K562 (cell line): ENCODE measurements around the gene MLC1. TPM values are rescaled to one million over a fixed set of nuclear protein-coding genes. Genes with fewer than 3 reads are reported as not detected.

ENCODE experiments used
- ATAC-seq: fragments of 200-7000 bp; cut with Tn5 transposase; 3 replicates; pipeline ENCODE4 v1.9.1; 2020; ENCODE audit warnings: moderate library complexity
- BruUV-seq: library from RNA; stranded (reverse); fragments of 400-500 nt; replicated peaks from 2 replicates; lab custom pipeline; 2021; lab: Mats Ljungman, UMichigan
- CTCF ChIA-PET: fragments of 300-600 bp; formaldehyde crosslinking; extraction: SDS; loops from one replicate; lab custom pipeline; 2021; ENCODE audit warnings: low intra/inter-chr PET ratio; lab: Yijun Ruan, JAX
- POLR2A ChIA-PET: fragments of 300-600, 350-650 bp; sonication (Branson Sonifier 250); formaldehyde crosslinking; extraction: SDS; loops from one replicate; lab custom pipeline; 2021; ENCODE audit warnings: antibody characterized with exemption, inconsistent platforms; lab: Yijun Ruan, JAX
- DNase-seq, 4 experiments: peaks; one replicate each; pipeline versions ENCODE4 v3.0.0 to v3.0.0-alpha.2; 2011 to 2018; ENCODE audit warnings: low spot score in 3 of 4, mixed read lengths in 3 of 4; ENCODE audit errors: extremely low read depth in 1 of 4
- FAIRE-seq: peaks from 2 replicates; lab custom pipeline; 2011; peaks lifted over from hg19 to GRCh38; lab: Jason Lieb, UNC
- H2AFZ ChIP-seq: 2 replicates; pipeline ENCODE4 v1.6.0; 2011; ENCODE audit warnings: low read depth, low read length, control low read depth, inconsistent platforms
- H3K27ac ChIP-seq: fragments of 200-600 bp; 3 replicates; pipeline ENCODE4 v1.8.0; 2011; ENCODE audit warnings: low read depth, mild to moderate bottlenecking, control low read depth, inconsistent platforms, low read length, moderate library complexity, mixed read lengths; ENCODE audit errors: extremely low read depth
- H3K27me3 ChIP-seq, 2 experiments: fragments of 300-600 bp in 1 of 2; 2 replicates in 1 of 2; 3 replicates in 1 of 2; pipeline versions ENCODE4 v1.6.0 to v1.8.0; 2011; ENCODE audit warnings: inconsistent platforms in 2 of 2, low read length in 2 of 2, mild to moderate bottlenecking in 1 of 2, mixed read lengths in 1 of 2, moderate library complexity in 1 of 2; ENCODE audit not compliant: control insufficient read depth in 2 of 2, insufficient read depth in 2 of 2
- H3K36me3 ChIP-seq: fragments of 300-600 bp; 3 replicates; pipeline ENCODE4 v1.8.0; 2011; ENCODE audit warnings: mild to moderate bottlenecking, low read length, inconsistent platforms; ENCODE audit not compliant: control insufficient read depth, insufficient read depth
- H3K4me1 ChIP-seq, 2 experiments: fragments of 200-600 bp in 1 of 2; replicated peaks in 1 of 2; 2 replicates in 1 of 2; 3 replicates in 1 of 2; pipeline versions ENCODE4 v1.5.1 to v1.8.0; 2011; ENCODE audit warnings: inconsistent platforms in 2 of 2, low read length in 2 of 2, mild to moderate bottlenecking in 1 of 2, mixed read lengths in 1 of 2, moderate library complexity in 1 of 2; ENCODE audit not compliant: control insufficient read depth in 2 of 2, insufficient read depth in 2 of 2
- H3K4me2 ChIP-seq: 2 replicates; pipeline ENCODE4 v1.6.1; 2011; ENCODE audit warnings: low read length, control low read depth, inconsistent platforms, mixed read lengths; ENCODE audit not compliant: insufficient read depth
- H3K4me3 ChIP-seq: fragments of 200-600 bp; sonication (generic), shearing (Covaris generic); 2 replicates; pipeline ENCODE4 v1.5.1; 2016; ENCODE audit warnings: control low read depth, inconsistent platforms
- H3K79me2 ChIP-seq: fragments of 200-600 bp; 3 replicates; pipeline ENCODE4 v1.8.0; 2011; ENCODE audit warnings: low read length, inconsistent platforms; ENCODE audit not compliant: control insufficient read depth, insufficient read depth
- H3K9ac ChIP-seq, 2 experiments: 2 replicates each; pipeline versions ENCODE4 v1.6.0 to v1.6.1; 2011; ENCODE audit warnings: low read depth in 2 of 2, low read length in 2 of 2, control low read depth in 1 of 2, inconsistent platforms in 1 of 2, mild to moderate bottlenecking in 1 of 2, mixed read lengths in 1 of 2; ENCODE audit not compliant: insufficient read depth in 1 of 2
- H3K9me1 ChIP-seq: one replicate; pipeline ENCODE4 v1.6.0; 2011; ENCODE audit warnings: inconsistent platforms, mild to moderate bottlenecking, low read length, moderate library complexity; ENCODE audit not compliant: control insufficient read depth, insufficient read depth
- H3K9me3 ChIP-seq: replicated peaks from 2 replicates; pipeline ENCODE4 v1.5.1; 2011; ENCODE audit warnings: low read depth, low read length, inconsistent platforms; ENCODE audit not compliant: control insufficient read depth, insufficient read depth
- H4K20me1 ChIP-seq: replicated peaks from 2 replicates; pipeline ENCODE4 v1.6.1; 2011; ENCODE audit warnings: low read length, inconsistent platforms, mixed read lengths; ENCODE audit not compliant: control insufficient read depth, insufficient read depth
- CTBP1 ChIP-seq: fragments of 450-650 bp; IDR thresholded peaks from 2 replicates; pipeline ENCODE4 v1.6.1; 2016; ENCODE audit warnings: borderline replicate concordance
- DLX4 ChIP-seq: fragments of 250-450 bp; sonication (Bioruptor Pico); IDR thresholded peaks from 2 replicates; pipeline ENCODE4 v1.6.1; 2021; ENCODE audit warnings: mild to moderate bottlenecking
- HLTF ChIP-seq: fragments of 450-650 bp; IDR thresholded peaks from 2 replicates; pipeline ENCODE4 v1.6.1; 2016
- JUND ChIP-seq, 2 experiments: IDR thresholded peaks; 2 replicates in 1 of 2; 3 replicates in 1 of 2; pipeline ENCODE4 v1.6.1; 2011; ENCODE audit warnings: borderline replicate concordance in 2 of 2, low read depth in 2 of 2, low read length in 2 of 2, improper control_type of control experiment in 1 of 2, missing biosample characterization in 1 of 2, missing genetic modification characterization in 1 of 2, missing genetic modification reagents in 1 of 2
- KDM4B ChIP-seq, 2 experiments: fragments of 450-650 bp in 1 of 2; sonication (generic) in 1 of 2; IDR thresholded peaks; 2 replicates each; pipeline ENCODE4 v1.6.1; 2016 to 2017; ENCODE audit warnings: borderline replicate concordance in 2 of 2, antibody characterized with exemption in 1 of 2, low read depth in 1 of 2, mild to moderate bottlenecking in 1 of 2
- POLR2B ChIP-seq: fragments of 450-650 bp; IDR thresholded peaks from 2 replicates; pipeline ENCODE4 v1.6.1; 2018; ENCODE audit warnings: low read depth; ENCODE audit not compliant: partially characterized antibody
- RBM22 ChIP-seq: fragments of 200-400 bp; formaldehyde crosslinking; IDR thresholded peaks from 2 replicates; pipeline ENCODE4 v1.6.1; 2018; ENCODE audit warnings: low read length, low read depth; ENCODE audit not compliant: poor library complexity, severe bottlenecking
- THRAP3 ChIP-seq: fragments of 450-650 bp; IDR thresholded peaks from 2 replicates; pipeline ENCODE4 v1.6.1; 2016; ENCODE audit warnings: mild to moderate bottlenecking, inconsistent platforms, borderline replicate concordance
- ZEB2 ChIP-seq: fragments of 450-650 bp; IDR thresholded peaks from 2 replicates; pipeline ENCODE4 v1.6.1; 2016
- ZNF197 ChIP-seq: fragments of 200-800 bp; sonication (Bioruptor generic); IDR thresholded peaks from 2 replicates; pipeline ENCODE4 v1.6.1; 2016; ENCODE audit warnings: low read depth, missing genetic modification characterization, missing compliant biosample characterization
- ZNF253 ChIP-seq: fragments of 250-450 bp; sonication (Bioruptor Pico); conservative IDR thresholded peaks from 2 replicates; pipeline ENCODE4 v1.6.1; 2021; ENCODE audit warnings: mild to moderate bottlenecking
- ZNF449 ChIP-seq: fragments of 250-450 bp; sonication (Bioruptor Pico); IDR thresholded peaks from 2 replicates; pipeline ENCODE4 v1.8.0; 2022; ENCODE audit warnings: moderate library complexity, mild to moderate bottlenecking, inconsistent platforms
- ZNF707 ChIP-seq: fragments of 250-450 bp; sonication (Bioruptor Pico); conservative IDR thresholded peaks from 2 replicates; pipeline ENCODE4 v1.8.0; 2022; ENCODE audit warnings: inconsistent platforms, mild to moderate bottlenecking, moderate library complexity
- WGBS: fragments of 100-300 bp; shearing (Covaris generic); methylation state at CpG from one replicate; pipeline ENCODE4 v1.1.6; 2016; ENCODE audit warnings: low coverage, mixed read lengths; ENCODE audit not compliant: insufficient coverage; ENCODE audit errors: missing lambda C conversion rate; 5-methylcytosine and 5-hydroxymethylcytosine counted together
- in situ Hi-C: fragments of 300-500 bp; cut with MboI; formaldehyde crosslinking; loops from 4 replicates; pipeline ENCODE4 v1.15.0; 2018; ENCODE audit warnings: inconsistent platforms, mixed read lengths
- intact Hi-C: fragments of 100-400 bp; cut with micrococcal nuclease; formaldehyde crosslinking; loops from 2 replicates; pipeline ENCODE4 v1.14.2; 2022
- polyA plus RNA-seq, 8 experiments: library from polyadenylated mRNA; depleted of rRNA in 4 of 8; stranded (reverse) in 5 of 8; unstranded in 3 of 8; fragments of >200 nt; fragmentation: Nextera tagmentation in 2 of 8; fragmentation: Illumina TruSeq in 1 of 8; extraction: Ambion mirVana in 2 of 8; extraction: Trizol in 1 of 8; gene quantifications; 2 replicates each; pipeline versions ENCODE4 v1.2.1 to v1.2.3, GENCODE V29; 2011 to 2014; ENCODE audit warnings: inconsistent platforms in 1 of 8, missing spikeins in 1 of 8
- total RNA-seq, 7 experiments: library from RNA; depleted of rRNA in 6 of 7; stranded (reverse); fragments of >200 nt in 6 of 7; fragmentation: Illumina TruSeq in 2 of 7; extraction: Trizol in 2 of 7; gene quantifications; 2 replicates each; pipeline versions ENCODE4 v1.2.1 to v1.2.3, GENCODE V29; 2011 to 2021; ENCODE audit warnings: low replicate concordance in 1 of 7
- TF ChIP-seq, protein P1 (sequence below), 2 experiments: fragments of 450-650 bp in 1 of 2; sonication (generic) in 1 of 2; formaldehyde crosslinking; conservative IDR thresholded peaks; 2 replicates each; pipeline versions ENCODE4 v1.4.0 to v1.8.1; 2020 to 2022; ENCODE audit warnings: mild to moderate bottlenecking in 1 of 2, missing genetic modification reagents in 1 of 2
- TF ChIP-seq, protein P2 (sequence below): fragments of 250-450 bp; sonication (Bioruptor Pico); IDR thresholded peaks from 2 replicates; pipeline ENCODE4 v1.5.0; 2020; ENCODE audit warnings: mild to moderate bottlenecking

MLC1 gene
- total and polyA plus RNA-seq, 9 of the 15 experiments (the other 6 are each of a cell fraction or from before 2014, with no cell fraction given) = 0.06 to 0.98 (median 0.39) TPM

DNA sequence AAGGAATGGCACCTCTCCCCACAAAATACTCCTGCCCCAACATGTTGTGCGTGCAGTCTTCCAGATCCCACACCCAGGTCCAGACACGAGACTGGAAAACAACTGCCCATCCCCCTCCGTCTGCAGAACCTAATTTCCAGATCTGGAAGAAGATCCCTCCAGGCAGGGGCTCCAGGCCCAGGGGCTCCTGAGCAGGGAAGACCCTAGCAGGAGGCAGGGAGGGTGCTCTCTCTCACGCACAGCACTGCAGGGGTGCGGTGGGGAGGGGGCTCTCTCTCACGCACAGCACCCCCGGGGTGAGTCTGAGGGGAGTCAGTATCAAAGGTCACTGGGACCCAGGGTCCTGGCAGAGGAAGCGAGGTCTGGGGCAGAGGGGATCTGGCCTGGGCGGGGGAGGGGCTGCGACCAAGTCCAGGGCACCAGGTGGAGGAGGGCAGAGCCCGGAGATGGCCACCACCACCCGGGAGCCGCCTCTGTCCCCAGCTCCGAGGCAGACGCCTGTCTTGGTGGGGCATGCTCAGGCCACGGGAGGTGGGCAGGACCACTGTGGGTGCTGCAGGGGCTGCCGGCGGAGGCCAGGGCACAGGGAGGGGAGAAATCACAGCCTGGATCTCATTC, 1.7 kb downstream of the MLC1 start (continued):
- no peak for TF ChIP-seq RBM22
- no peak for TF ChIP-seq KDM4B (IDR thresholded peaks at IDR 0.05; ENCODE audit: borderline replicate concordance in 2 of 2, low read depth in 1 of 2)
- TF ChIP-seq DLX4 (CRISPR knock-in tag) = no peak
- TF ChIP-seq HLTF = no peak
- no peak for TF ChIP-seq THRAP3
- TF ChIP-seq, protein P1, sequence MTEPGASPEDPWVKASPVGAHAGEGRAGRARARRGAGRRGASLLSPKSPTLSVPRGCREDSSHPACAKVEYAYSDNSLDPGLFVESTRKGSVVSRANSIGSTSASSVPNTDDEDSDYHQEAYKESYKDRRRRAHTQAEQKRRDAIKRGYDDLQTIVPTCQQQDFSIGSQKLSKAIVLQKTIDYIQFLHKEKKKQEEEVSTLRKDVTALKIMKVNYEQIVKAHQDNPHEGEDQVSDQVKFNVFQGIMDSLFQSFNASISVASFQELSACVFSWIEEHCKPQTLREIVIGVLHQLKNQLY (CRISPR knock-in tag; conservative IDR thresholded peaks at IDR 0.05) = no peak
- no peak for TF ChIP-seq ZEB2
- no peak for TF ChIP-seq POLR2B
- no peak for TF ChIP-seq ZNF253
- TF ChIP-seq, all 486 proteins: peak for 0

- POLR2A ChIA-PET = no interaction called here
- in situ Hi-C loops = no loop called here
- H3K79me2 ChIP-seq = no peaks in the 10 kb centered on the region
- TF ChIP-seq ZNF707 (CRISPR knock-in tag) = no peak
- TF ChIP-seq, protein P2, sequence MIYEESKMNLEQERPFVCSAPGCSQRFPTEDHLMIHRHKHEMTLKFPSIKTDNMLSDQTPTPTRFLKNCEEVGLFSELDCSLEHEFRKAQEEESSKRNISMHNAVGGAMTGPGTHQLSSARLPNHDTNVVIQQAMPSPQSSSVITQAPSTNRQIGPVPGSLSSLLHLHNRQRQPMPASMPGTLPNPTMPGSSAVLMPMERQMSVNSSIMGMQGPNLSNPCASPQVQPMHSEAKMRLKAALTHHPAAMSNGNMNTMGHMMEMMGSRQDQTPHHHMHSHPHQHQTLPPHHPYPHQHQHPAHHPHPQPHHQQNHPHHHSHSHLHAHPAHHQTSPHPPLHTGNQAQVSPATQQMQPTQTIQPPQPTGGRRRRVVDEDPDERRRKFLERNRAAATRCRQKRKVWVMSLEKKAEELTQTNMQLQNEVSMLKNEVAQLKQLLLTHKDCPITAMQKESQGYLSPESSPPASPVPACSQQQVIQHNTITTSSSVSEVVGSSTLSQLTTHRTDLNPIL = no peak
- peak; percentile 43; the same call in 1 of the 2 replicates for TF ChIP-seq CTBP1
- TF ChIP-seq ZNF449 (CRISPR knock-in tag) = no peak
- no peak for TF ChIP-seq ZNF197 (CRISPR knock-in tag)
- peak; percentile 46; the same call in 1 of the 2 replicates for TF ChIP-seq JUND (IDR thresholded peaks at IDR 0.05; ENCODE audit: borderline replicate concordance, low read depth, low read length)
- TF ChIP-seq JUND (tag; IDR thresholded peaks at IDR 0.05; ENCODE audit: borderline replicate concordance, low read depth, low read length) = no peak
These were observed 2.2 kb downstream of the MLC1 start for GRCh38 chr22:50082961-50083461.

More at GRCh38 chr22:50082961-50083461, 2.2 kb downstream of the MLC1 start:
- Histone ChIP-seq H3K9ac (peak overlapping the region in 1 of 2 experiments; percentile 45; a peak in 1 of 4 replicates), H3K27ac (no peak overlapping the region), H3K9me1 (no peaks in the 10 kb centered on the region), H3K4me3 (no peak overlapping the region), H3K4me1 (peaks cover 10 to 23% of the 10 kb centered on the region in 2 experiments; a peak in 4 of 5 replicates), H4K20me1 (no peaks in the 10 kb centered on the region), H3K27me3 (no peaks in the 10 kb centered on the region), H3K4me2 (no peak overlapping the region; the same call in 1 of the 2 replicates), H3K9me3 (no peaks in the 10 kb centered on the region), H2AFZ (no peak overlapping the region), H3K36me3 (no peaks in the 10 kb centered on the region)
- peak; percentile 51; the same call in 2 of the 3 replicates for ATAC-seq
- BruUV-seq = no TSS peak
- peak in 3 of 4 experiments; percentile 18 to 60 (median 54) for DNase-seq
- intact Hi-C loops = no loop called here
- no peak for FAIRE-seq
- CTCF ChIA-PET = no interaction called here
- 22% methylated on average over 21 of the region's 21 CpGs for WGBS
